WTC11 (cell line): ENCODE measurements around the gene SRPK1. TPM values are rescaled to one million over a fixed set of nuclear protein-coding genes. Genes with fewer than 3 reads are reported as not detected.

Experiments
- ATAC-seq: fragments of 200-7000 bp; cut with Tn5 transposase; 2 replicates; pipeline ENCODE4 v1.10.0; 2021; ENCODE audit warnings: mild to moderate bottlenecking, moderate library complexity
- CTCF ChIA-PET: fragments of 300-600 bp; sonication (Branson Sonifier 250); formaldehyde crosslinking; loops from one replicate; lab custom pipeline; 2021; ENCODE audit warnings: antibody characterized with exemption; lab: Charles Lee
- POLR2A ChIA-PET: fragments of 350-600 bp; sonication (Branson Sonifier 250); formaldehyde crosslinking; loops from one replicate; lab custom pipeline; 2021; ENCODE audit warnings: antibody characterized with exemption; lab: Charles Lee
- DNase-seq: peaks from one replicate; pipeline ENCODE4 v3.0.0; 2021; ENCODE audit warnings: low spot score
- H3K27ac Mint-ChIP-seq: 2 replicates; pipeline ENCODE4 v1.8.0; 2021; ENCODE audit warnings: mixed read lengths
- H3K27me3 Mint-ChIP-seq: 2 replicates; pipeline ENCODE4 v1.8.0; 2021; ENCODE audit warnings: low read depth, mild to moderate bottlenecking, moderate library complexity, mixed read lengths
- H3K36me3 Mint-ChIP-seq: 2 replicates; pipeline ENCODE4 v1.8.0; 2021; ENCODE audit warnings: mixed read lengths
- H3K4me1 Mint-ChIP-seq: 2 replicates; pipeline ENCODE4 v1.8.0; 2022; ENCODE audit warnings: mixed read lengths
- H3K4me3 Mint-ChIP-seq: 2 replicates; pipeline ENCODE4 v1.8.0; 2021; ENCODE audit warnings: mild to moderate bottlenecking, moderate library complexity, mixed read lengths
- H3K9me3 Mint-ChIP-seq: 2 replicates; pipeline ENCODE4 v1.8.0; 2021; ENCODE audit warnings: mixed read lengths
- AR ChIP-seq: fragments of 250-450 bp; sonication (Bioruptor Pico); IDR thresholded peaks from 2 replicates; pipeline ENCODE4 v1.9.0; 2021; ENCODE audit warnings: mild to moderate bottlenecking
- ATF1 ChIP-seq: sonication (generic); formaldehyde crosslinking; IDR thresholded peaks from 2 replicates; pipeline ENCODE4 v1.8.1; 2023; ENCODE audit warnings: mild to moderate bottlenecking, moderate library complexity, missing genetic modification reagents
- CDX4 ChIP-seq: fragments of 250-450 bp; sonication (Bioruptor Pico); IDR thresholded peaks from 2 replicates; pipeline ENCODE4 v1.9.0; 2021; ENCODE audit warnings: moderate library complexity, mild to moderate bottlenecking, inconsistent platforms, borderline replicate concordance
- CREM ChIP-seq: sonication (generic); formaldehyde crosslinking; IDR thresholded peaks from 2 replicates; pipeline ENCODE4 v1.8.1; 2022; ENCODE audit warnings: mild to moderate bottlenecking, missing genetic modification reagents, moderate library complexity
- CTCF ChIP-seq: fragments of 200-600 bp; IDR thresholded peaks from 2 replicates; pipeline ENCODE4 v1.8.0; 2022; ENCODE audit warnings: antibody characterized with exemption
- FOXJ3 ChIP-seq: sonication (generic); formaldehyde crosslinking; IDR thresholded peaks from 2 replicates; pipeline ENCODE4 v1.9.0; 2021; ENCODE audit warnings: missing genetic modification reagents, mild to moderate bottlenecking, borderline replicate concordance
- FOXP1 ChIP-seq: sonication (generic); formaldehyde crosslinking; IDR thresholded peaks from 2 replicates; pipeline ENCODE4 v1.8.0; 2022; ENCODE audit warnings: missing genetic modification reagents, mild to moderate bottlenecking, moderate library complexity, borderline replicate concordance
- GTF2I ChIP-seq: fragments of 250-450 bp; sonication (Bioruptor Pico); conservative IDR thresholded peaks from 2 replicates; pipeline ENCODE4 v1.4.0; 2021; ENCODE audit warnings: mild to moderate bottlenecking
- NFYB ChIP-seq: sonication (generic); formaldehyde crosslinking; conservative IDR thresholded peaks from 2 replicates; pipeline ENCODE4 v1.8.0; 2022; ENCODE audit warnings: low read depth, missing genetic modification reagents
- NR3C1 ChIP-seq: sonication (generic); formaldehyde crosslinking; conservative IDR thresholded peaks from 2 replicates; pipeline ENCODE4 v1.8.1; 2023; ENCODE audit warnings: low read depth, mild to moderate bottlenecking, missing genetic modification reagents
- TCF7 ChIP-seq: sonication (generic); formaldehyde crosslinking; IDR thresholded peaks from 2 replicates; pipeline ENCODE4 v1.8.0; 2022; ENCODE audit warnings: mild to moderate bottlenecking, low read depth, missing genetic modification reagents, moderate library complexity
- ZNF232 ChIP-seq: sonication (generic); formaldehyde crosslinking; IDR thresholded peaks from 2 replicates; pipeline ENCODE4 v1.8.0; 2022; ENCODE audit warnings: mild to moderate bottlenecking, missing genetic modification reagents
- ZNF317 ChIP-seq: sonication (generic); formaldehyde crosslinking; IDR thresholded peaks from 2 replicates; pipeline ENCODE4 v1.8.1; 2023; ENCODE audit warnings: low read depth, mild to moderate bottlenecking, moderate library complexity, missing genetic modification reagents, borderline replicate concordance
- total RNA-seq: library from RNA; stranded (reverse); gene quantifications from 3 replicates; pipeline ENCODE4 v1.2.3, GENCODE V29; 2021
- TF ChIP-seq, protein P1 (sequence below): sonication (generic); formaldehyde crosslinking; IDR thresholded peaks from 2 replicates; pipeline ENCODE4 v1.8.0; 2022; ENCODE audit warnings: missing genetic modification reagents
- TF ChIP-seq, protein P2 (sequence below): sonication (generic); formaldehyde crosslinking; IDR thresholded peaks from 2 replicates; pipeline ENCODE4 v1.8.1; 2023; ENCODE audit warnings: mild to moderate bottlenecking, moderate library complexity, missing genetic modification reagents
- TF ChIP-seq, protein P3 (sequence below): sonication (generic); formaldehyde crosslinking; IDR thresholded peaks from 2 replicates; pipeline ENCODE4 v1.8.0; 2023; ENCODE audit warnings: missing genetic modification reagents
- TF ChIP-seq, protein P4 (sequence below): sonication (generic); formaldehyde crosslinking; IDR thresholded peaks from 2 replicates; pipeline ENCODE4 v1.8.1; 2023; ENCODE audit warnings: mild to moderate bottlenecking, missing genetic modification reagents, moderate library complexity

Gene SRPK1
- total RNA-seq, 1 experiment from 2014 or later = 100.0 TPM

- TF ChIP-seq, protein P1, sequence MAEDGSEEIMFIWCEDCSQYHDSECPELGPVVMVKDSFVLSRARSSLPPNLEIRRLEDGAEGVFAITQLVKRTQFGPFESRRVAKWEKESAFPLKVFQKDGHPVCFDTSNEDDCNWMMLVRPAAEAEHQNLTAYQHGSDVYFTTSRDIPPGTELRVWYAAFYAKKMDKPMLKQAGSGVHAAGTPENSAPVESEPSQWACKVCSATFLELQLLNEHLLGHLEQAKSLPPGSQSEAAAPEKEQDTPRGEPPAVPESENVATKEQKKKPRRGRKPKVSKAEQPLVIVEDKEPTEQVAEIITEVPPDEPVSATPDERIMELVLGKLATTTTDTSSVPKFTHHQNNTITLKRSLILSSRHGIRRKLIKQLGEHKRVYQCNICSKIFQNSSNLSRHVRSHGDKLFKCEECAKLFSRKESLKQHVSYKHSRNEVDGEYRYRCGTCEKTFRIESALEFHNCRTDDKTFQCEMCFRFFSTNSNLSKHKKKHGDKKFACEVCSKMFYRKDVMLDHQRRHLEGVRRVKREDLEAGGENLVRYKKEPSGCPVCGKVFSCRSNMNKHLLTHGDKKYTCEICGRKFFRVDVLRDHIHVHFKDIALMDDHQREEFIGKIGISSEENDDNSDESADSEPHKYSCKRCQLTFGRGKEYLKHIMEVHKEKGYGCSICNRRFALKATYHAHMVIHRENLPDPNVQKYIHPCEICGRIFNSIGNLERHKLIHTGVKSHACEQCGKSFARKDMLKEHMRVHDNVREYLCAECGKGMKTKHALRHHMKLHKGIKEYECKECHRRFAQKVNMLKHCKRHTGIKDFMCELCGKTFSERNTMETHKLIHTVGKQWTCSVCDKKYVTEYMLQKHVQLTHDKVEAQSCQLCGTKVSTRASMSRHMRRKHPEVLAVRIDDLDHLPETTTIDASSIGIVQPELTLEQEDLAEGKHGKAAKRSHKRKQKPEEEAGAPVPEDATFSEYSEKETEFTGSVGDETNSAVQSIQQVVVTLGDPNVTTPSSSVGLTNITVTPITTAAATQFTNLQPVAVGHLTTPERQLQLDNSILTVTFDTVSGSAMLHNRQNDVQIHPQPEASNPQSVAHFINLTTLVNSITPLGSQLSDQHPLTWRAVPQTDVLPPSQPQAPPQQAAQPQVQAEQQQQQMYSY (CRISPR knock-in tag) = no peak
- TF ChIP-seq ZNF232 (CRISPR knock-in tag) = no peak
- TF ChIP-seq AR (CRISPR knock-in tag) = no peak
- TF ChIP-seq ZNF317 (CRISPR knock-in tag) = no peak
- no peak for TF ChIP-seq CREM
Measured at GRCh38 chr6:35960187-35960586, 39.3 kb upstream of the SRPK1 start (continued).

GRCh38 chr6:35955970-35956369, 35.1 kb upstream of the SRPK1 start:
- Mint-ChIP-seq H3K9me3 (no peaks in the 10 kb centered on the region), H3K27me3 (no peaks in the 10 kb centered on the region), H3K4me3 (no peak overlapping the region), H3K27ac (no peak overlapping the region), H3K4me1 (peaks cover 4% of the 10 kb centered on the region), H3K36me3 (no peaks in the 10 kb centered on the region)
- ATAC-seq = no peak
- no peak for DNase-seq
- TF ChIP-seq CTCF (no peak), NR3C1 (CRISPR knock-in tag) (no peak), TCF7 (CRISPR knock-in tag) (no peak), NFYB (CRISPR knock-in tag) (no peak), ZNF317 (CRISPR knock-in tag) (no peak), FOXJ3 (CRISPR knock-in tag) (no peak), FOXP1 (CRISPR knock-in tag) (no peak), CDX4 (CRISPR knock-in tag) (no peak), ATF1 (no peak), GTF2I (CRISPR knock-in tag) (no peak)
- TF ChIP-seq, protein P2, sequence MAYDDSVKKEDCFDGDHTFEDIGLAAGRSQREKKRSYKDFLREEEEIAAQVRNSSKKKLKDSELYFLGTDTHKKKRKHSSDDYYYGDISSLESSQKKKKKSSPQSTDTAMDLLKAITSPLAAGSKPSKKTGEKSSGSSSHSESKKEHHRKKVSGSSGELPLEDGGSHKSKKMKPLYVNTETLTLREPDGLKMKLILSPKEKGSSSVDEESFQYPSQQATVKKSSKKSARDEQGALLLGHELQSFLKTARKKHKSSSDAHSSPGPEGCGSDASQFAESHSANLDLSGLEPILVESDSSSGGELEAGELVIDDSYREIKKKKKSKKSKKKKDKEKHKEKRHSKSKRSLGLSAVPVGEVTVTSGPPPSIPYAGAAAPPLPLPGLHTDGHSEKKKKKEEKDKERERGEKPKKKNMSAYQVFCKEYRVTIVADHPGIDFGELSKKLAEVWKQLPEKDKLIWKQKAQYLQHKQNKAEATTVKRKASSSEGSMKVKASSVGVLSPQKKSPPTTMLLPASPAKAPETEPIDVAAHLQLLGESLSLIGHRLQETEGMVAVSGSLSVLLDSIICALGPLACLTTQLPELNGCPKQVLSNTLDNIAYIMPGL (CRISPR knock-in tag) = no peak
- TF ChIP-seq, protein P3, sequence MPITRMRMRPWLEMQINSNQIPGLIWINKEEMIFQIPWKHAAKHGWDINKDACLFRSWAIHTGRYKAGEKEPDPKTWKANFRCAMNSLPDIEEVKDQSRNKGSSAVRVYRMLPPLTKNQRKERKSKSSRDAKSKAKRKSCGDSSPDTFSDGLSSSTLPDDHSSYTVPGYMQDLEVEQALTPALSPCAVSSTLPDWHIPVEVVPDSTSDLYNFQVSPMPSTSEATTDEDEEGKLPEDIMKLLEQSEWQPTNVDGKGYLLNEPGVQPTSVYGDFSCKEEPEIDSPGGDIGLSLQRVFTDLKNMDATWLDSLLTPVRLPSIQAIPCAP (CRISPR knock-in tag) = no peak
- TF ChIP-seq, protein P4, sequence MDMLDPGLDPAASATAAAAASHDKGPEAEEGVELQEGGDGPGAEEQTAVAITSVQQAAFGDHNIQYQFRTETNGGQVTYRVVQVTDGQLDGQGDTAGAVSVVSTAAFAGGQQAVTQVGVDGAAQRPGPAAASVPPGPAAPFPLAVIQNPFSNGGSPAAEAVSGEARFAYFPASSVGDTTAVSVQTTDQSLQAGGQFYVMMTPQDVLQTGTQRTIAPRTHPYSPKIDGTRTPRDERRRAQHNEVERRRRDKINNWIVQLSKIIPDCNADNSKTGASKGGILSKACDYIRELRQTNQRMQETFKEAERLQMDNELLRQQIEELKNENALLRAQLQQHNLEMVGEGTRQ (CRISPR knock-in tag) = no peak
- ChIA-PET CTCF (interaction anchor here (0.6 to 1.6 kb wide), 6 partner anchors 25 to 433 kb away, joined by 3 to 5 read pairs (median 3); no protein-coding TSS in a partner anchor), POLR2A (no interaction called here)
